ENCODE measurements around the gene OR6C76. TPM values are rescaled to one million over a fixed set of nuclear protein-coding genes. Genes with fewer than 3 reads are reported as not detected.
"Not testable (repeated sequence)": the region's sequence is repeated elsewhere in the genome, so short reads cannot be mapped to it uniquely, and the experiment has no call there.

The OR6C76 gene
- total and polyA plus RNA-seq, 2 experiments from 2014 or later = not detected

DNA sequence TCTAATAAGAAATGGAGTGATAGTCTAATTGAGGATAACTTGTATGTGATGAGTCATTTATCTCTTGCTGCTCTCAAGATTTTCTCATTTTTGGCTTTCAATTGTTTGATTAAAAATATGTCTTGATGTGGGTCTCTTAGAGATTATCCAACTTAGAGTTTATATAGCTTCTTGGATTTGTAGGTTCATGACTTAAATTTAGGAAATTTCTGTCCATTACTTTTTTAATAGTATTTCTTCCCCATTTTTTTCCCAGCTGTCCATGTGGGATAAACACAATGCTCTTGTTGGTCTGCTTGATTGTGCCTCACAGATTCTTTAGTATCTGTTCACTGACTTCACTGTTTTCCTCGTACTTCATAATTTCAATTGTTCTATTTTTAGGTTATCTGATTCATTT is 18.2 kb upstream of the OR6C76 start:
- H3K4me1 ChIP-seq (ENCODE audit: low read depth) = no peaks in the 10 kb centered on the region
- no peaks in the 10 kb centered on the region for H3K9me3 ChIP-seq (ENCODE audit: low read depth)
- no peak overlapping the region for H3K27ac ChIP-seq
- no peak for DNase-seq (ENCODE audit: low read depth in 1 of 2, low spot score in 1 of 2)
- H3K36me3 ChIP-seq = no peaks in the 10 kb centered on the region
- no peaks in the 10 kb centered on the region for H3K27me3 ChIP-seq
- H3K4me3 ChIP-seq = no peak overlapping the region
- TF ChIP-seq, protein P1, sequence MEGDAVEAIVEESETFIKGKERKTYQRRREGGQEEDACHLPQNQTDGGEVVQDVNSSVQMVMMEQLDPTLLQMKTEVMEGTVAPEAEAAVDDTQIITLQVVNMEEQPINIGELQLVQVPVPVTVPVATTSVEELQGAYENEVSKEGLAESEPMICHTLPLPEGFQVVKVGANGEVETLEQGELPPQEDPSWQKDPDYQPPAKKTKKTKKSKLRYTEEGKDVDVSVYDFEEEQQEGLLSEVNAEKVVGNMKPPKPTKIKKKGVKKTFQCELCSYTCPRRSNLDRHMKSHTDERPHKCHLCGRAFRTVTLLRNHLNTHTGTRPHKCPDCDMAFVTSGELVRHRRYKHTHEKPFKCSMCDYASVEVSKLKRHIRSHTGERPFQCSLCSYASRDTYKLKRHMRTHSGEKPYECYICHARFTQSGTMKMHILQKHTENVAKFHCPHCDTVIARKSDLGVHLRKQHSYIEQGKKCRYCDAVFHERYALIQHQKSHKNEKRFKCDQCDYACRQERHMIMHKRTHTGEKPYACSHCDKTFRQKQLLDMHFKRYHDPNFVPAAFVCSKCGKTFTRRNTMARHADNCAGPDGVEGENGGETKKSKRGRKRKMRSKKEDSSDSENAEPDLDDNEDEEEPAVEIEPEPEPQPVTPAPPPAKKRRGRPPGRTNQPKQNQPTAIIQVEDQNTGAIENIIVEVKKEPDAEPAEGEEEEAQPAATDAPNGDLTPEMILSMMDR (IDR thresholded peaks at IDR 0.05; ENCODE audit: low read depth, low read length) = no peak

DNA sequence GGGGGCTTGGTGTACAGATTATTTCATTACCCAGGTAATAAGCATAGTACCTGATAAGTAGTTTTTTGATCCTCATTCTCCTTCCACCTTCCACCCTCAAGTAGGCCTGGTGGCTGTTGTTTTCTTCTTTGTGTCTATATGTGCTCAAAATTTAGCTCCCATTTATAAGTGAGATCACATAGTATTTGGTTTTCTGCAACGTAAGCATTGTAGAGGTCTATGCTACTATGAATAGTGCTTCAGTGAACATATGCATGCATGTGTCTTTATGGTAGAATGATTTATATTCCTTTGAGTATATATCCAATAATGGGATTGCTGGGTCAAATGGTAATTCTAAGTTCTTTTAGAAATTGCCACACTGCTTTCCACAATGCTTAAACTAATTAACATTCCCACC is 16.9 kb upstream of the OR6C76 start:
- H3K27me3 ChIP-seq; DNase-seq (ENCODE audit: low read depth in 1 of 2, low spot score in 1 of 2); H3K9me3 ChIP-seq (ENCODE audit: low read depth); H3K36me3 ChIP-seq; H3K4me3 ChIP-seq; H3K27ac ChIP-seq; H3K4me1 ChIP-seq (ENCODE audit: low read depth): not testable (repeated sequence)

DNA sequence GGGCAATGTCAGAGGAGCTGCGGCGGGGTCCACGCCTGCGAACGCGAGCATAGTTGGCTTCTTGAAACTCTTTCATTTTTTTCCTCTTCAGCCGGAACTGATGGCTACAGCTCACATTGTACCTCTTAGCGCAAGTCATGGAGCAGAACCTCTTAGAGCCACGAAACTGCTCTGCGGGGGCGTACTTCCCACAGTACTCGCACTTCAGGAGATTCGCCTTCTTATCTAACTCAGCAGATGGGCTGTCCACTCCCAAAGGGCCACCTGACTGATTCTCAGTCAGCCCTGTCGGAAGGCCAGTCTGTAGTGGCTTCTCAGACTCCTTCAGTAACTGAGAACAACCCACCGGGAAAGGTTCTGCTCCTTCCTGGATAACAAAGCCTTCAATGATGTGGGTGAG is 13.9 kb upstream of the OR6C76 start:
- H3K27me3 ChIP-seq; H3K4me1 ChIP-seq (ENCODE audit: low read depth); H3K9me3 ChIP-seq (ENCODE audit: low read depth); DNase-seq (ENCODE audit: low read depth in 1 of 2, low spot score in 1 of 2); H3K4me3 ChIP-seq; H3K36me3 ChIP-seq; H3K27ac ChIP-seq: not testable (repeated sequence)

- H3K4me3 ChIP-seq; DNase-seq (ENCODE audit: low read depth in 1 of 2, low spot score in 1 of 2); H3K9me3 ChIP-seq (ENCODE audit: low read depth); H3K27me3 ChIP-seq; H3K4me1 ChIP-seq (ENCODE audit: low read depth); H3K36me3 ChIP-seq; H3K27ac ChIP-seq: not testable (repeated sequence)
These were observed 12.3 kb upstream of the OR6C76 start for GRCh38 chr12:55413498-55414388.

- not testable (repeated sequence) for H3K27ac ChIP-seq; H3K36me3 ChIP-seq; H3K4me1 ChIP-seq (ENCODE audit: low read depth); DNase-seq (ENCODE audit: low read depth in 1 of 2, low spot score in 1 of 2); H3K4me3 ChIP-seq; H3K9me3 ChIP-seq (ENCODE audit: low read depth); H3K27me3 ChIP-seq
These were observed 11.6 kb upstream of the OR6C76 start for GRCh38 chr12:55414396-55414823.

GRCh38 chr12:55414889-55415288 is 11.2 kb upstream of the OR6C76 start:
- H3K4me1 ChIP-seq (ENCODE audit: low read depth); H3K9me3 ChIP-seq (ENCODE audit: low read depth); H3K27ac ChIP-seq; H3K4me3 ChIP-seq; H3K36me3 ChIP-seq; H3K27me3 ChIP-seq: not testable (repeated sequence)
- DNase-seq (ENCODE audit: low read depth in 1 of 2, low spot score in 1 of 2) = peak in 1 of 2 donors; percentile 0

- Histone ChIP-seq H3K27me3 (no peaks in the 10 kb centered on the region), H3K4me3 (no peak overlapping the region), H3K4me1 (ENCODE audit: low read depth) (no peaks in the 10 kb centered on the region), H3K27ac (no peak overlapping the region), H3K9me3 (ENCODE audit: low read depth) (no peaks in the 10 kb centered on the region), H3K36me3 (no peaks in the 10 kb centered on the region)
- TF ChIP-seq, protein P1 (IDR thresholded peaks at IDR 0.05; ENCODE audit: low read depth, low read length) = no peak
- DNase-seq (ENCODE audit: low read depth in 1 of 2, low spot score in 1 of 2) = no peak
These were observed 9.1 kb upstream of the OR6C76 start for GRCh38 chr12:55416961-55417360.

DNA sequence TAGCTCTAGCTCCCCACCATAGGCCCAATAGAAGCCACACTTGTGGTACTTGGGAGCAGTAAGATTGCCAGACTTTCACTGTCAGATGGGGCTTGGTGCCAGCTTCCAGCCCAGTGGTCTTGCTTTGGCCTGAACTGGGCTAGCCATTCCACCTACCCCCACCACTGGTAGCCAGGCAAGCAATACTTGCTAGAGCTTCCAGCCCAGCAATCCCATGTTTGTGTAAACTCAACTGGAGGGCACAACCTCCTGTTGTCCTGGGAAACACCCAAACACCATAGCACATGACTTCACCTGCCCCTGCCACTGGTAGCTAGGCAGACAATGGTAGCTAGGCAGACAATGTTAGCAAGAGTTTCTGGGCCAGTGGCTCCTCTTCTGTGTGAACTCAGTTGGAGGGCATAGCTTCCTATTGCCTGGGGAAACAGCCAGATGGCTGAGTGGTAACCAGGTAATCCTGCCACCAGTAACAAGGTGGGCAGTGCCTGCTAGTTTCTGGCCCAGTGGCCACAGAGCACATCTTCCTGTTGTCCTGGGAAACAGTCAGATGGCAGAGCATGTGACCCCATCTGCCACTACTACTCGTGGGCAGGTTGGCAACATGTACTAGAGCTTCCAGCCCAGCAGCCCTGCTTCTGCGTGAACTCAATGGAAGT is 5.6 kb upstream of the OR6C76 start:
- Histone ChIP-seq H3K27ac (no peak overlapping the region), H3K9me3 (ENCODE audit: low read depth) (no peaks in the 10 kb centered on the region), H3K36me3 (no peaks in the 10 kb centered on the region), H3K4me1 (ENCODE audit: low read depth) (no peaks in the 10 kb centered on the region), H3K4me3 (no peak overlapping the region), H3K27me3 (no peaks in the 10 kb centered on the region)
- DNase-seq (ENCODE audit: low read depth in 1 of 2, low spot score in 1 of 2) = no peak
- TF ChIP-seq, protein P1 (IDR thresholded peaks at IDR 0.05; ENCODE audit: low read depth, low read length) = no peak
